Psoas muscle (tissue), 8 donors: ENCODE results near the gene CPD. TPM values are rescaled to one million over a fixed set of nuclear protein-coding genes. Genes with fewer than 3 reads are reported as not detected.

Experiments used
- ATAC-seq, 4 donors: fragments of 200-7000 bp; cut with Tn5 transposase; one replicate each; pipeline ENCODE4 v1.9.1; 2020; ENCODE audit warnings: moderate library complexity in 3 of 4, mild to moderate bottlenecking in 2 of 4
- DNase-seq, 2 donors: peaks; one replicate each; pipeline ENCODE4 v3.0.0-alpha.2; 2020
- H3K27ac ChIP-seq: fragments of 200-600 bp; one replicate; pipeline ENCODE4 v1.8.0; 2022
- H3K27me3 ChIP-seq, 3 donors: fragments of 200-600 bp in 1 of 3; one replicate each; pipeline versions ENCODE4 v1.6.1 to v1.8.0; 2013 to 2022; ENCODE audit warnings: low read length in 2 of 3, mild to moderate bottlenecking in 2 of 3, moderate library complexity in 1 of 3; ENCODE audit not compliant: insufficient read depth in 3 of 3
- H3K36me3 ChIP-seq, 2 donors: fragments of 200-600 bp in 1 of 2; one replicate each; pipeline versions ENCODE4 v1.6.1 to v1.8.0; 2013 to 2022; ENCODE audit warnings: low read depth in 1 of 2, mild to moderate bottlenecking in 1 of 2, moderate library complexity in 1 of 2; ENCODE audit not compliant: insufficient read depth in 1 of 2
- H3K4me1 ChIP-seq: fragments of 200-600 bp; one replicate; pipeline ENCODE4 v1.8.0; 2022
- H3K4me3 ChIP-seq: fragments of 200-600 bp; one replicate; pipeline ENCODE4 v1.8.0; 2022; ENCODE audit warnings: mild to moderate bottlenecking
- H3K9me3 ChIP-seq: fragments of 200-600 bp; one replicate; pipeline ENCODE4 v1.8.0; 2022
- CTCF ChIP-seq: fragments of 200-600 bp; IDR thresholded peaks from one replicate; pipeline ENCODE4 v1.8.0; 2022; ENCODE audit warnings: antibody characterized with exemption
- WGBS, 3 donors: extraction: QIAGEN DNeasy Blood & Tissue Kit; methylation state at CpG; one replicate each; pipeline versions ENCODE4 v1.1.6 to v1.1.7; 2013; 5-methylcytosine and 5-hydroxymethylcytosine counted together
- intact Hi-C, 2 donors: fragments of 100-400 bp; cut with DNase I; formaldehyde crosslinking; loops; one replicate each; pipeline versions ENCODE4 v1.11.0 to v1.14.2; 2022
- polyA plus RNA-seq, 3 donors: library from polyadenylated mRNA; stranded (reverse); fragments of 200-250 nt; gene quantifications; one replicate each; pipeline ENCODE4 v1.2.3, GENCODE V29; 2013
- total RNA-seq, 4 donors: library from RNA; stranded (reverse); fragmentation: NEBNext Ultra II Directional in 2 of 4; extraction: Animal tissue kit (Norgen Biotek cat#: 25700) in 2 of 4; gene quantifications; one replicate each; pipeline versions ENCODE4 v1.2.1 to v1.2.4, GENCODE V29; 2021 to 2023
- donor health status: healthy with polysubstance abuse.
- donor health status: DM: no; HTN: no; CAD: no; lungs with moderate emphysema.
- donor health status: Bipolar disorder and iron deficiency.
- donor health status: healthy.
- donor health status: DM: yes; HTN: yes; CAD: no.
- donor health status: DM: no; HTN: no; CAD: no.
- donor health status: DM: no; HTN: no; CAD: no.
- donor health status: DM: yes; HTN: yes; CAD: no.

CPD gene
- total and polyA plus RNA-seq, 7 donors, result 5.6 to 29.3 (median 18.6) TPM

- TF ChIP-seq CTCF, result no peak
- 72 to 77% (median 73%) methylated on average over 5 of the region's 5 CpGs for WGBS, 3 donors
- no peaks in the 10 kb centered on the region for H3K4me1 ChIP-seq
Observed at GRCh38 chr17:30358055-30358760, 20.5 kb upstream of the CPD start.

GRCh38 chr17:30360086-30360808, 18.5 kb upstream of the CPD start:
- 78 to 83% (median 81%) methylated on average over 8 of the region's 8 CpGs for WGBS, 3 donors
- Histone ChIP-seq H3K4me3 (no peak overlapping the region), H3K27me3 (no peaks in the 10 kb centered on the region), H3K4me1 (no peaks in the 10 kb centered on the region), H3K27ac (no peak overlapping the region), H3K36me3 (no peaks in the 10 kb centered on the region), H3K9me3 (peaks cover 10% of the 10 kb centered on the region)
- ATAC-seq (no peak), DNase-seq (no peak)
- intact Hi-C loops, result no loop called here
- no peak for TF ChIP-seq CTCF

More at GRCh38 chr17:30358055-30358760, 20.5 kb upstream of the CPD start:
- Histone ChIP-seq H3K9me3 (peaks cover 10% of the 10 kb centered on the region), H3K27ac (no peak overlapping the region), H3K36me3 (no peaks in the 10 kb centered on the region), H3K4me3 (no peak overlapping the region), H3K27me3 (peaks cover 0 to 3% (median 0%) of the 10 kb centered on the region in 3 donors)
- no peak for DNase-seq
- ATAC-seq, result no peak
- intact Hi-C loops, result no loop called here

- Histone ChIP-seq H3K4me1 (no peaks in the 10 kb centered on the region), H3K9me3 (peaks cover 10% of the 10 kb centered on the region), H3K4me3 (no peak overlapping the region), H3K27ac (no peak overlapping the region), H3K36me3 (no peaks in the 10 kb centered on the region), H3K27me3 (no peaks in the 10 kb centered on the region)
- TF ChIP-seq CTCF, result no peak
- ATAC-seq, result no peak
- WGBS, 3 donors, result 92 to 97% (median 94%) methylated on average over 4 of the region's 4 CpGs
- intact Hi-C loops, result no loop called here
- no peak for DNase-seq
Observed at GRCh38 chr17:30361766-30362279, 16.9 kb upstream of the CPD start.

- 57 to 68% (median 58%) methylated on average over 1 of the region's 1 CpG for WGBS, 3 donors
- TF ChIP-seq CTCF, result no peak
Observed at GRCh38 chr17:30363715-30364202, 15.0 kb upstream of the CPD start.

More at GRCh38 chr17:30363715-30364202, 15.0 kb upstream of the CPD start:
- Histone ChIP-seq H3K36me3 (no peaks in the 10 kb centered on the region), H3K4me1 (no peaks in the 10 kb centered on the region), H3K27ac (no peak overlapping the region), H3K9me3 (peaks cover 10% of the 10 kb centered on the region), H3K27me3 (no peaks in the 10 kb centered on the region), H3K4me3 (no peak overlapping the region)
- ATAC-seq (peak in 3 of 4 donors; percentile 37 to 80 (median 64)), DNase-seq (no peak)
- intact Hi-C loops, result no loop called here
